Endodermal cell (in vitro differentiated cells): ENCODE data around the gene GPATCH4. TPM values are rescaled to one million over a fixed set of nuclear protein-coding genes. Genes with fewer than 3 reads are reported as not detected.

Experiments
- DNase-seq: peaks from one replicate; pipeline ENCODE4 v3.0.0-alpha.2; 2017
- H3K27ac ChIP-seq: 2 replicates; pipeline ENCODE4 v1.5.1; 2013; ENCODE audit warnings: mild to moderate bottlenecking, low read depth, low read length, moderate library complexity
- H3K27me3 ChIP-seq: 2 replicates; pipeline ENCODE4 v1.6.1; 2013; ENCODE audit warnings: mild to moderate bottlenecking, low read length, moderate library complexity; ENCODE audit not compliant: insufficient read depth, control insufficient read depth, poor library complexity, severe bottlenecking
- H3K36me3 ChIP-seq: 2 replicates; pipeline ENCODE4 v1.7.0; 2013; ENCODE audit warnings: mild to moderate bottlenecking, low read length, moderate library complexity; ENCODE audit not compliant: control insufficient read depth, insufficient read depth
- H3K4me1 ChIP-seq: one replicate; pipeline ENCODE4 v1.7.0; 2013; ENCODE audit warnings: low read length; ENCODE audit not compliant: control insufficient read depth, insufficient read depth
- H3K4me3 ChIP-seq: 2 replicates; pipeline ENCODE4 v1.5.1; 2013; ENCODE audit warnings: mild to moderate bottlenecking, low read length, moderate library complexity
- H3K9ac ChIP-seq: 2 replicates; pipeline ENCODE4 v1.6.1; 2013; ENCODE audit warnings: mild to moderate bottlenecking, low read length, moderate library complexity; ENCODE audit not compliant: poor library complexity, severe bottlenecking; ENCODE audit errors: extremely low read depth
- H3K9me3 ChIP-seq: 2 replicates; pipeline ENCODE4 v1.6.1; 2013; ENCODE audit warnings: mild to moderate bottlenecking, low read length, moderate library complexity; ENCODE audit not compliant: control insufficient read depth
- H3K27ac Mint-ChIP-seq: 2 replicates; pipeline ENCODE4 v1.8.0; 2020; ENCODE audit warnings: mixed read lengths
- H3K27me3 Mint-ChIP-seq: 2 replicates; pipeline ENCODE4 v1.8.0; 2021; ENCODE audit warnings: mild to moderate bottlenecking, mixed read lengths; ENCODE audit not compliant: insufficient read depth
- H3K36me3 Mint-ChIP-seq: 2 replicates; pipeline ENCODE4 v1.8.0; 2020; ENCODE audit warnings: low read depth, mixed read lengths
- H3K4me1 Mint-ChIP-seq: 2 replicates; pipeline ENCODE4 v1.8.0; 2020; ENCODE audit warnings: mixed read lengths
- H3K4me3 Mint-ChIP-seq: 2 replicates; pipeline ENCODE4 v1.8.0; 2020; ENCODE audit warnings: mild to moderate bottlenecking, moderate library complexity, mixed read lengths
- H3K9me3 Mint-ChIP-seq: 2 replicates; pipeline ENCODE4 v1.8.0; 2020; ENCODE audit warnings: mild to moderate bottlenecking, mixed read lengths
- CTCF ChIP-seq: fragments of 200-600 bp; sonication (generic); conservative IDR thresholded peaks from 2 replicates; pipeline ENCODE4 v1.5.0; 2021; ENCODE audit warnings: antibody characterized with exemption, mild to moderate bottlenecking
- WGBS, 2 experiments: methylation state at CpG; one replicate each; pipeline versions ENCODE4 v1.1.5 to v1.1.7; 2013; ENCODE audit warnings: missing lambda C conversion rate in 2 of 2, mixed read lengths in 1 of 2; ENCODE audit not compliant: insufficient coverage in 1 of 2, insufficient read length in 1 of 2; 5-methylcytosine and 5-hydroxymethylcytosine counted together
- total RNA-seq, 2 donors: library from RNA; stranded (reverse); fragmentation: NEBNext Ultra II Directional in 1 of 2; extraction: Animal tissue kit (Norgen Biotek cat#: 25700) in 1 of 2; gene quantifications; 2 replicates in 1 of 2; 3 replicates in 1 of 2; pipeline ENCODE4 v1.2.1, GENCODE V29; 2021

The GPATCH4 gene
- total RNA-seq, 2 donors from 2014 or later, result 23.0 to 34.4 TPM

- H3K9me3 Mint-ChIP-seq, result no peaks in the 10 kb centered on the region
- H3K9me3 ChIP-seq, result no peaks in the 10 kb centered on the region
- H3K4me3 ChIP-seq, result no peak overlapping the region
- no peaks in the 10 kb centered on the region for H3K4me1 ChIP-seq
- H3K27me3 ChIP-seq, result no peaks in the 10 kb centered on the region
- peaks cover 34% of the 10 kb centered on the region for H3K36me3 Mint-ChIP-seq
- H3K4me3 Mint-ChIP-seq, result no peak overlapping the region
- TF ChIP-seq CTCF, result no peak
- no peaks in the 10 kb centered on the region for H3K4me1 Mint-ChIP-seq
- no peak overlapping the region for H3K27ac ChIP-seq
- no peak for DNase-seq
- peaks cover 75% of the 10 kb centered on the region for H3K36me3 ChIP-seq
- H3K9ac ChIP-seq, result no peak overlapping the region
- H3K27ac Mint-ChIP-seq, result no peak overlapping the region
- 88% methylated on average over 3 of the region's 3 CpGs; no CpG with 5 or more reads in 1 of the 2 experiments for WGBS, 2 experiments
- H3K27me3 Mint-ChIP-seq, result no peaks in the 10 kb centered on the region
These were observed 50.1 kb downstream of the GPATCH4 start for GRCh38 chr1:156551066-156551643.

- H3K27ac Mint-ChIP-seq, result no peak overlapping the region
- peaks cover 34% of the 10 kb centered on the region for H3K36me3 Mint-ChIP-seq
- Histone ChIP-seq H3K9me3 (no peaks in the 10 kb centered on the region), H3K36me3 (peaks cover 68% of the 10 kb centered on the region), H3K27ac (no peak overlapping the region), H3K4me1 (no peaks in the 10 kb centered on the region), H3K27me3 (no peaks in the 10 kb centered on the region), H3K9ac (no peak overlapping the region), H3K4me3 (no peak overlapping the region)
- DNase-seq, result no peak
- 84 to 88% methylated on average over 5 of the region's 5 CpGs for WGBS, 2 experiments
- H3K9me3 Mint-ChIP-seq, result no peaks in the 10 kb centered on the region
- H3K4me3 Mint-ChIP-seq, result no peak overlapping the region
- no peaks in the 10 kb centered on the region for H3K4me1 Mint-ChIP-seq
- no peaks in the 10 kb centered on the region for H3K27me3 Mint-ChIP-seq
- no peak for TF ChIP-seq CTCF
These were observed 50.9 kb downstream of the GPATCH4 start for GRCh38 chr1:156550346-156550745.

GRCh38 chr1:156549831-156550230, 51.4 kb downstream of the GPATCH4 start:
- no peak for TF ChIP-seq CTCF
- DNase-seq, result no peak
- Mint-ChIP-seq H3K4me3 (no peak overlapping the region), H3K27ac (no peak overlapping the region), H3K36me3 (peaks cover 34% of the 10 kb centered on the region), H3K4me1 (no peaks in the 10 kb centered on the region), H3K9me3 (no peaks in the 10 kb centered on the region), H3K27me3 (no peaks in the 10 kb centered on the region)
- Histone ChIP-seq H3K4me1 (no peaks in the 10 kb centered on the region), H3K27me3 (no peaks in the 10 kb centered on the region), H3K9me3 (no peaks in the 10 kb centered on the region), H3K27ac (no peak overlapping the region), H3K9ac (no peak overlapping the region), H3K36me3 (peaks cover 65% of the 10 kb centered on the region), H3K4me3 (no peak overlapping the region)
- 86 to 97% methylated on average over 1 of the region's 1 CpG for WGBS, 2 experiments
